ENCODE data around the gene RAMP2. TPM values are rescaled to one million over a fixed set of nuclear protein-coding genes. Genes with fewer than 3 reads are reported as not detected.
A peak's percentile ranks its signal among the peaks of the same experiment; 100 is the strongest.

The RAMP2 gene
- total and polyA plus RNA-seq, 9 donors, result 4.4 to 98.5 (median 23.5) TPM

DNA sequence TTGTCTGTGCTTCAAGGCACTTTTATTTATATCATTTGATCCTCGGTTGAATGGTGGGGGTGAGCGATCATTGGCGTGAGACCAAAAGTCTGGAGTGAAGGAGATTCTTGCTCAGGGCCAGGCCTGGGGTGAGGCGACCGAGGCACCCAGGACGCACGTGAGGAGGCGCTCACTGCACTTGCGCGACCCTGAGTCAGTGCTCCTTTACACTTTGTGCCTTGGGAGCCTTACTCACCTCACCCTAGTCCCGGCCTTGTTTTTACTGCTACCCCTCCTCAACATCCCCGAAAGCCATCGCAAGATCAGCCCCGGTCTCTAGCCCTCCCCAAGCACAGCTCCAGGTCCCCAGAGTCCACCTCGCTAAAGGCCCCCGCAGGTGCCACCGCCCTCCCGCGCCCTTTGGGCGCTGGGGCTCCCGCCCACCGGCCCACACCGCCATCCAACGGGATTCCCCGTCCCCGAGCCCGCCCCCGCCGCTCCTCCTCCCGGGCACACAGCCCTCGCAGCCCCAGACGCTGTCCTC is 16.7 kb upstream of the RAMP2 start:
- Histone ChIP-seq H3K4me3 (peak overlapping the region; percentile 94), H3K4me1 (ENCODE audit: insufficient read depth) (peaks cover 12% of the 10 kb centered on the region), H3K27me3 (no peaks in the 10 kb centered on the region), H3K9me3 (no peaks in the 10 kb centered on the region), H3K27ac (peak overlapping the region; percentile 89 to 95), H3K36me3 (no peaks in the 10 kb centered on the region)
- intact Hi-C loops (cut with DNase I), result loop anchor here in 1 of 4 donors (10.0 kb wide), 1 partner anchor 60 kb away; the partner anchor contains the start of genes CCR10 and CNTNAP1
- WGBS, 3 donors, result 1% methylated on average over 27 to 32 of the region's 32 CpGs
- TF ChIP-seq POLR2A (IDR thresholded peaks at IDR 0.05) (no peak), EP300 (IDR thresholded peaks at IDR 0.05) (no peak)
- TF ChIP-seq, protein P1, sequence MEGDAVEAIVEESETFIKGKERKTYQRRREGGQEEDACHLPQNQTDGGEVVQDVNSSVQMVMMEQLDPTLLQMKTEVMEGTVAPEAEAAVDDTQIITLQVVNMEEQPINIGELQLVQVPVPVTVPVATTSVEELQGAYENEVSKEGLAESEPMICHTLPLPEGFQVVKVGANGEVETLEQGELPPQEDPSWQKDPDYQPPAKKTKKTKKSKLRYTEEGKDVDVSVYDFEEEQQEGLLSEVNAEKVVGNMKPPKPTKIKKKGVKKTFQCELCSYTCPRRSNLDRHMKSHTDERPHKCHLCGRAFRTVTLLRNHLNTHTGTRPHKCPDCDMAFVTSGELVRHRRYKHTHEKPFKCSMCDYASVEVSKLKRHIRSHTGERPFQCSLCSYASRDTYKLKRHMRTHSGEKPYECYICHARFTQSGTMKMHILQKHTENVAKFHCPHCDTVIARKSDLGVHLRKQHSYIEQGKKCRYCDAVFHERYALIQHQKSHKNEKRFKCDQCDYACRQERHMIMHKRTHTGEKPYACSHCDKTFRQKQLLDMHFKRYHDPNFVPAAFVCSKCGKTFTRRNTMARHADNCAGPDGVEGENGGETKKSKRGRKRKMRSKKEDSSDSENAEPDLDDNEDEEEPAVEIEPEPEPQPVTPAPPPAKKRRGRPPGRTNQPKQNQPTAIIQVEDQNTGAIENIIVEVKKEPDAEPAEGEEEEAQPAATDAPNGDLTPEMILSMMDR (IDR thresholded peaks at IDR 0.05), result no peak
- DNase-seq, result peak in 4 of 5 donors; percentile 59 to 80 (median 68)

DNA sequence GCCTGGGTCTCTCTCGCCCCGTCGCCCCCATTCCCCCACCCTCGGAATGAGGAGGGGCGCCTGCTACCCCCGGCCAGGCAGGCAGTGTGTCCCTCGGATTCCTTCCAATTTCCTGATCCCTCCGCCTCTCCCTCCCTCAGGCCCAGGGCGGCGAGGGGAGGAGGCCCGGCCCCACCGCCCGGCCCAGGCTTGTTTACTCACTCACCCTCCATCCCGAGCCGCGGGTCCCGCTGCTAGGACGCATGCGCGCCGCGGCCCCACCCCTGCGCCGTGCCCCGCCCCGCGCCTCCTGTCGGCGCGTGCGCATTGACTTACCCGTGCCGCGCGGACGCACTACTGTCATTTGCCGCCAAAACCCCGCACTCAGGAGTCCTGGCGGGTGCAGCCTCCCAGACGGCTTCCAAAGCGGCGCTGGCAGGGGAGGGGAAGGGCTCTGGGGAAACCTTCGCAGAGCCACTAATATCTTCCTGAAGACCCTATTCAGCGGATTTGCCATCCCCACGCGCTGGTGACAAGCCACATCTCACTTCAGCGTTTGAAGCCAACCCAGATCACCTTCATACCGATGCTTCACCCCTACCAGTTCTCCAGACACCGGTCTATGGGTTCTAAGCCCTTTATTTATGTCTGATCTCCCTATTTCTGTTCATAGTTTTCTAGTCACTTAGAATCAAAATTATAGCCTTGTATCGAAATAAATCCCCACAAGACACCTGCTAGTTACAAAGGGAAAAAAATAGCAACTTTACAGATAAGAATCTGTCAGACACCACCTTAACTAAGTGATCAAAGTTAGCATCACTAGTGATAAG is 16.0 kb upstream of the RAMP2 start, which contains the start of gene EZH1:
TSS of gene EZH1 (minus strand) at position 235 of the 812 bp plus-strand sequence. CDS start 16,099 bp downstream, outside the sequence.
- intact Hi-C loops (cut with DNase I), result loop anchor here in 1 of 4 donors (10.0 kb wide), 1 partner anchor 60 kb away; the partner anchor contains the start of genes CCR10 and CNTNAP1
- peaks cover 17% of the 10 kb centered on the region for H3K4me1 ChIP-seq (ENCODE audit: insufficient read depth)
- WGBS, 3 donors, result 4 to 6% (median 5%) methylated on average over 37 to 50 of the region's 50 CpGs

DNA sequence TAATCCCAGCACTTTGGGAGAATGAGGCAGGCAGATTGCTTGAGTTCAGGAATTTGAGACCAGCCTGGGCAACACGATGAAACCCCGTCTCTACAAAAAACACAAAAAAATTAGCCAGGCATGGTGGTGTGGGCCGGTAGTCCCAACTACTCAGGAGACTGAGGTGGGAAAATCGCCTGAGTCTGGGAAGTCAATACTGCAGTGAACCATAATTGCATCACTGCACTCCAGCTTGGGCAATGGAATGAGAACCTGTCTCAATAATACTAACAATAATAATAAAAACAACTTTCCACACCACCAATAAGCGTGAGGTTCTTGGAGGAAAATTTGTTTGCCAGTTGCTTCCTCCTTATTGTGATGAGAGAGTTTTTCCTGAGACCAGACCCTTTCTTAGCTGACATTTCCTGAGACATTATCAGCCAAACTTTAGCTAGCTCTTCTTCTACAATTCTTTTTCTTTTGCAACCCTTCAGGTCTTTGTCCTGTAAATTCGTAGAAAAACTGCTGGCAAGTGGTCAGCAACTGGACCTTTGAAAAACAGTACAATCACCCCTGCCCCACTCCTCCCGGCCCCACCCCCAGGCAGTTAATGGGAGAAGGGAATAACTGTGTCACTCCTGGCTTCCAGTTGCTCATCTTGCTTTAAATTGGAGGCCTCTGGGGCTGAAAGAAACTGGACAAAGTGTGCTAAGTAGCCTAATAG is 12.7 kb upstream of the RAMP2 start:
- H3K4me3 ChIP-seq, result no peak overlapping the region
- TF ChIP-seq, protein P1 (IDR thresholded peaks at IDR 0.05), result no peak
- TF ChIP-seq EP300 (IDR thresholded peaks at IDR 0.05), result no peak
- no peak for TF ChIP-seq POLR2A (IDR thresholded peaks at IDR 0.05)
- peak; percentile 49 to 75 (median 63) for DNase-seq
- H3K27me3 ChIP-seq, result no peaks in the 10 kb centered on the region
- H3K9me3 ChIP-seq, result no peaks in the 10 kb centered on the region
- intact Hi-C loops (cut with DNase I), result loop anchor here in 1 of 4 donors (10.0 kb wide), 1 partner anchor 64 kb away; the partner anchor contains the start of genes CCR10 and CNTNAP1
- H3K4me1 ChIP-seq (ENCODE audit: insufficient read depth), result peaks cover 18% of the 10 kb centered on the region
- H3K27ac ChIP-seq, result peak overlapping the region in 1 of 2 donors; percentile 64
- WGBS, 3 donors, result 36 to 50% (median 45%) methylated on average over 7 of the region's 7 CpGs
- H3K36me3 ChIP-seq, result no peaks in the 10 kb centered on the region

More for the DNA sequence above, 16.0 kb upstream of the RAMP2 start, which contains the start of gene EZH1:
- peak; percentile 63 for TF ChIP-seq POLR2A (IDR thresholded peaks at IDR 0.05)
- TF ChIP-seq EP300 (IDR thresholded peaks at IDR 0.05), result no peak
- TF ChIP-seq, protein P1 (IDR thresholded peaks at IDR 0.05), result peak in 1 of 3 donors; percentile 48
- peak; percentile 90 to 95 (median 93) for DNase-seq
- Histone ChIP-seq H3K9me3 (no peaks in the 10 kb centered on the region), H3K27me3 (no peaks in the 10 kb centered on the region), H3K36me3 (no peaks in the 10 kb centered on the region), H3K27ac (peak within 1 kb of the TSS; percentile 89 to 95), H3K4me3 (peak within 1 kb of the TSS; percentile 94)

Measured in ovary (tissue), 9 donors.